HAP-1 (cell line): ENCODE measurements around the gene SPATS1.
"Not testable (repeated sequence)": the region's sequence is repeated elsewhere in the genome, so short reads cannot be mapped to it uniquely, and the experiment has no call there.

Source experiments
- DNase-seq, 2 experiments: peaks; one replicate each; pipeline ENCODE4 v3.0.0-alpha.2; 2016 to 2020; ENCODE audit warnings: low spot score in 2 of 2
- H3K27me3 ChIP-seq: fragments of 250-450 bp; sonication (Bioruptor Pico); 2 replicates; pipeline ENCODE4 v1.5.1; 2020; ENCODE audit warnings: low read depth, mild to moderate bottlenecking, moderate library complexity
- H3K36me3 ChIP-seq: fragments of 250-450 bp; sonication (Bioruptor Pico); replicated peaks from 2 replicates; pipeline ENCODE4 v1.5.1; 2020; ENCODE audit warnings: mild to moderate bottlenecking
- H3K4me1 ChIP-seq: fragments of 250-450 bp; sonication (Bioruptor Pico); 2 replicates; pipeline ENCODE4 v1.5.1; 2020; ENCODE audit warnings: mild to moderate bottlenecking
- H3K4me3 ChIP-seq: fragments of 250-450 bp; sonication (Bioruptor Pico); 2 replicates; pipeline ENCODE4 v1.5.1; 2020; ENCODE audit warnings: mild to moderate bottlenecking, moderate library complexity
- H3K9me3 ChIP-seq: fragments of 250-450 bp; sonication (Bioruptor Pico); 2 replicates; pipeline ENCODE4 v1.5.1; 2020; ENCODE audit warnings: mild to moderate bottlenecking, moderate library complexity
- in situ Hi-C: fragments of 300-500 bp; cut with MboI; formaldehyde crosslinking; loops from 3 replicates; pipeline ENCODE4 v1.14.3; 2020; ENCODE audit warnings: low sequenced_read_pairs, inconsistent platforms, mixed read lengths

The SPATS1 gene

GRCh38 chr6:44339763-44340625 lies 2.5 kb upstream of the SPATS1 start:
- in situ Hi-C loops, result loop anchor here (5.0 kb wide), 1 partner anchor 73 kb away; the partner anchor contains the start of gene NFKBIE
- Histone ChIP-seq H3K4me1 (no peaks in the 10 kb centered on the region), H3K4me3 (no peak overlapping the region), H3K27me3 (peaks cover 17% of the 10 kb centered on the region), H3K9me3 (no peaks in the 10 kb centered on the region; the same call in 1 of the 2 replicates), H3K36me3 (no peaks in the 10 kb centered on the region)
- DNase-seq, result no peak

GRCh38 chr6:44341095-44341890 lies 1.2 kb upstream of the SPATS1 start:
- no peak for DNase-seq
- no peaks in the 10 kb centered on the region for H3K4me1 ChIP-seq
- H3K4me3 ChIP-seq, result no peak overlapping the region
- H3K27me3 ChIP-seq, result peaks cover 17% of the 10 kb centered on the region
- no peaks in the 10 kb centered on the region; the same call in 1 of the 2 replicates for H3K9me3 ChIP-seq
- in situ Hi-C loops, result no loop called here
- no peaks in the 10 kb centered on the region for H3K36me3 ChIP-seq

- DNase-seq, result no peak
- Histone ChIP-seq H3K4me3 (no peak overlapping the region), H3K4me1 (no peaks in the 10 kb centered on the region), H3K27me3 (peaks cover 17% of the 10 kb centered on the region), H3K36me3 (no peaks in the 10 kb centered on the region), H3K9me3 (no peaks in the 10 kb centered on the region; the same call in 1 of the 2 replicates)
- in situ Hi-C loops, result no loop called here
These were observed 398 bp upstream of the SPATS1 start for GRCh38 chr6:44342052-44342451.

- H3K9me3 ChIP-seq, in situ Hi-C loops, H3K36me3 ChIP-seq, DNase-seq, H3K4me3 ChIP-seq, H3K4me1 ChIP-seq: not testable (repeated sequence)
- peaks cover 14% of the 10 kb centered on the region for H3K27me3 ChIP-seq
These were observed 4.4 kb downstream of the SPATS1 start for GRCh38 chr6:44346818-44347217.

GRCh38 chr6:44349904-44350649 lies 7.6 kb downstream of the SPATS1 start:
- H3K4me3 ChIP-seq, result no peak overlapping the region
- in situ Hi-C loops, result no loop called here
- no peak for DNase-seq
- no peaks in the 10 kb centered on the region for H3K36me3 ChIP-seq
- H3K27me3 ChIP-seq, result no peaks in the 10 kb centered on the region; the same call in 1 of the 2 replicates
- H3K4me1 ChIP-seq, result no peaks in the 10 kb centered on the region
- no peaks in the 10 kb centered on the region for H3K9me3 ChIP-seq

- H3K36me3 ChIP-seq, in situ Hi-C loops, H3K4me3 ChIP-seq, H3K4me1 ChIP-seq, H3K27me3 ChIP-seq, DNase-seq, H3K9me3 ChIP-seq: not testable (repeated sequence)
These were observed 8.2 kb downstream of the SPATS1 start for GRCh38 chr6:44350650-44350994.

GRCh38 chr6:44352259-44352658 lies 9.8 kb downstream of the SPATS1 start:
- Histone ChIP-seq H3K36me3 (no peaks in the 10 kb centered on the region), H3K27me3 (no peaks in the 10 kb centered on the region), H3K4me1 (no peaks in the 10 kb centered on the region), H3K4me3 (no peak overlapping the region), H3K9me3 (no peaks in the 10 kb centered on the region)
- in situ Hi-C loops, result no loop called here
- no peak for DNase-seq

GRCh38 chr6:44353336-44353735 lies 10.9 kb downstream of the SPATS1 start:
- H3K4me3 ChIP-seq, result no peak overlapping the region
- H3K36me3 ChIP-seq, result no peaks in the 10 kb centered on the region
- H3K9me3 ChIP-seq, result no peaks in the 10 kb centered on the region
- H3K27me3 ChIP-seq, result no peaks in the 10 kb centered on the region
- DNase-seq, result no peak
- in situ Hi-C loops, result no loop called here
- H3K4me1 ChIP-seq, result no peaks in the 10 kb centered on the region; the same call in 1 of the 2 replicates

- H3K27me3 ChIP-seq, result no peaks in the 10 kb centered on the region
- H3K9me3 ChIP-seq, result no peaks in the 10 kb centered on the region
- no peak overlapping the region for H3K4me3 ChIP-seq
- in situ Hi-C loops, result no loop called here
- no peak for DNase-seq
- H3K36me3 ChIP-seq, result no peaks in the 10 kb centered on the region
- no peaks in the 10 kb centered on the region; the same call in 1 of the 2 replicates for H3K4me1 ChIP-seq
These were observed 13.2 kb downstream of the SPATS1 start for GRCh38 chr6:44355640-44356039.

GRCh38 chr6:44356487-44356886 lies 14.0 kb downstream of the SPATS1 start:
- Histone ChIP-seq H3K27me3 (no peaks in the 10 kb centered on the region), H3K9me3 (no peaks in the 10 kb centered on the region), H3K4me1 (no peaks in the 10 kb centered on the region; the same call in 1 of the 2 replicates), H3K4me3 (no peak overlapping the region), H3K36me3 (no peaks in the 10 kb centered on the region)
- in situ Hi-C loops, result no loop called here
- peak in 1 of 2 experiments; percentile 1 for DNase-seq

GRCh38 chr6:44359973-44360372 lies 17.5 kb downstream of the SPATS1 start:
- Histone ChIP-seq H3K9me3 (no peaks in the 10 kb centered on the region), H3K4me1 (peaks cover 10% of the 10 kb centered on the region), H3K4me3 (no peak overlapping the region), H3K27me3 (no peaks in the 10 kb centered on the region), H3K36me3 (no peaks in the 10 kb centered on the region)
- DNase-seq, result no peak
- in situ Hi-C loops, result no loop called here

- DNase-seq, result peak in 1 of 2 experiments; percentile 18
- Histone ChIP-seq H3K9me3 (no peaks in the 10 kb centered on the region), H3K36me3 (no peaks in the 10 kb centered on the region), H3K27me3 (no peaks in the 10 kb centered on the region; the same call in 1 of the 2 replicates), H3K4me1 (peaks cover 10% of the 10 kb centered on the region), H3K4me3 (no peak overlapping the region)
- in situ Hi-C loops, result no loop called here
These were observed 19.5 kb downstream of the SPATS1 start for GRCh38 chr6:44361947-44362346.

- H3K9me3 ChIP-seq, result no peaks in the 10 kb centered on the region
- peaks cover 10% of the 10 kb centered on the region for H3K4me1 ChIP-seq
- no peak for DNase-seq
- H3K4me3 ChIP-seq, result no peak overlapping the region
- no peaks in the 10 kb centered on the region; the same call in 1 of the 2 replicates for H3K27me3 ChIP-seq
- no peaks in the 10 kb centered on the region for H3K36me3 ChIP-seq
- in situ Hi-C loops, result no loop called here
These were observed 21.0 kb downstream of the SPATS1 start for GRCh38 chr6:44363377-44363926.
